ENCODE data around the gene SGTA. TPM values are rescaled to one million over a fixed set of nuclear protein-coding genes. Genes with fewer than 3 reads are reported as not detected.

The SGTA gene
- total RNA-seq, 1 experiment from 2014 or later, result 85.7 TPM

- DNase-seq (ENCODE audit: low read depth, low spot score) (no peak), ATAC-seq (no peak)
- ChIA-PET POLR2A (no interaction called here), CTCF (no interaction called here)
- Histone ChIP-seq H3K27me3 (ENCODE audit: control insufficient read depth, insufficient read depth, low read length) (no peaks in the 10 kb centered on the region), H3K4me1 (ENCODE audit: control insufficient read depth, insufficient read depth, low read length) (no peaks in the 10 kb centered on the region), H3K4me3 (ENCODE audit: low read depth in 2 of 2, low read length in 2 of 2) (no peak overlapping the region), H3K36me3 (ENCODE audit: control insufficient read depth, insufficient read depth, low read length) (no peaks in the 10 kb centered on the region; the same call in 1 of the 2 replicates), H3K9me3 (ENCODE audit: control insufficient read depth, insufficient read depth, low read depth, low read length) (no peaks in the 10 kb centered on the region), H3K27ac (ENCODE audit: low read length) (no peak overlapping the region)
- BruUV-seq (replicated peaks), result no TSS peak
- intact Hi-C loops (cut with micrococcal nuclease; ENCODE audit: unreplicated experiment) (no loop called here), in situ Hi-C loops (cut with HindIII; ENCODE audit: low pct_unique_long_range_greater_than_20kb, low sequenced_read_pairs) (no loop called here)
- no peak for TF ChIP-seq SIN3A (IDR thresholded peaks at IDR 0.05; ENCODE audit: borderline replicate concordance, insufficient read depth, low read depth, low read length)
- no peak for TF ChIP-seq TCF7L2 (IDR thresholded peaks at IDR 0.05; ENCODE audit: low read depth, low read length)
Observed at GRCh38 chr19:2761876-2762782, 20.9 kb downstream of the SGTA start.

GRCh38 chr19:2761309-2761677 lies 21.8 kb downstream of the SGTA start:
- no peak for ATAC-seq
- Histone ChIP-seq H3K4me3 (ENCODE audit: low read depth in 2 of 2, low read length in 2 of 2) (no peak overlapping the region), H3K9me3 (ENCODE audit: control insufficient read depth, insufficient read depth, low read depth, low read length) (no peaks in the 10 kb centered on the region), H3K27me3 (ENCODE audit: control insufficient read depth, insufficient read depth, low read length) (no peaks in the 10 kb centered on the region), H3K36me3 (ENCODE audit: control insufficient read depth, insufficient read depth, low read length) (no peaks in the 10 kb centered on the region; the same call in 1 of the 2 replicates), H3K4me1 (ENCODE audit: control insufficient read depth, insufficient read depth, low read length) (no peaks in the 10 kb centered on the region), H3K27ac (ENCODE audit: low read length) (no peak overlapping the region)
- no TSS peak for BruUV-seq (replicated peaks)
- in situ Hi-C loops (cut with HindIII; ENCODE audit: low pct_unique_long_range_greater_than_20kb, low sequenced_read_pairs), result no loop called here
- DNase-seq (ENCODE audit: low read depth, low spot score), result no peak
- CTCF ChIA-PET, result no interaction called here
- TF ChIP-seq CTCF (IDR thresholded peaks at IDR 0.05), result no peak
- no peak for TF ChIP-seq SIN3A (IDR thresholded peaks at IDR 0.05; ENCODE audit: borderline replicate concordance, insufficient read depth, low read depth, low read length)
- TF ChIP-seq TCF7L2 (IDR thresholded peaks at IDR 0.05; ENCODE audit: low read depth, low read length), result no peak
- no peak for TF ChIP-seq REST (IDR thresholded peaks at IDR 0.05; ENCODE audit: insufficient read depth in 1 of 2, low read depth in 2 of 2, low read length in 1 of 2)
- POLR2A ChIA-PET, result no interaction called here
- intact Hi-C loops (cut with micrococcal nuclease; ENCODE audit: unreplicated experiment), result no loop called here

- in situ Hi-C loops (cut with HindIII; ENCODE audit: low pct_unique_long_range_greater_than_20kb, low sequenced_read_pairs) (no loop called here), intact Hi-C loops (cut with micrococcal nuclease; ENCODE audit: unreplicated experiment) (no loop called here)
- Histone ChIP-seq H3K4me3 (ENCODE audit: low read depth in 2 of 2, low read length in 2 of 2) (no peak overlapping the region), H3K27ac (ENCODE audit: low read length) (no peak overlapping the region), H3K9me3 (ENCODE audit: control insufficient read depth, insufficient read depth, low read depth, low read length) (no peaks in the 10 kb centered on the region), H3K4me1 (ENCODE audit: control insufficient read depth, insufficient read depth, low read length) (no peaks in the 10 kb centered on the region), H3K27me3 (ENCODE audit: control insufficient read depth, insufficient read depth, low read length) (no peaks in the 10 kb centered on the region), H3K36me3 (ENCODE audit: control insufficient read depth, insufficient read depth, low read length) (no peaks in the 10 kb centered on the region; the same call in 1 of the 2 replicates)
- TF ChIP-seq CTCF (IDR thresholded peaks at IDR 0.05) (no peak), POLR2AphosphoS5 (IDR thresholded peaks at IDR 0.05; ENCODE audit: low read depth, low read length) (no peak), TCF7L2 (IDR thresholded peaks at IDR 0.05; ENCODE audit: low read depth, low read length) (no peak), REST (IDR thresholded peaks at IDR 0.05; ENCODE audit: insufficient read depth in 1 of 2, low read depth in 2 of 2, low read length in 1 of 2) (no peak), SIN3A (IDR thresholded peaks at IDR 0.05; ENCODE audit: borderline replicate concordance, insufficient read depth, low read depth, low read length) (no peak)
- no peak for DNase-seq (ENCODE audit: low read depth, low spot score)
- ATAC-seq, result no peak
- POLR2A ChIA-PET, result no interaction called here
- CTCF ChIA-PET, result no interaction called here
- no TSS peak for BruUV-seq (replicated peaks)
Observed at GRCh38 chr19:2759965-2760364, 23.1 kb downstream of the SGTA start.
